HCT116 (cell line): ENCODE measurements around the gene WLS. TPM values are rescaled to one million over a fixed set of nuclear protein-coding genes. Genes with fewer than 3 reads are reported as not detected.

Source experiments
- ATAC-seq: fragments of 200-7000 bp; cut with Tn5 transposase; 2 replicates; pipeline ENCODE4 v1.9.1; 2020; ENCODE audit warnings: mild to moderate bottlenecking, moderate library complexity
- BruUV-seq: library from RNA; stranded (reverse); fragments of 400-500 nt; replicated peaks from 2 replicates; lab custom pipeline; 2021; lab: Mats Ljungman, UMichigan
- CTCF ChIA-PET: fragments of 300-600 bp; sonication (Branson Sonifier 250); formaldehyde crosslinking; loops from one replicate; lab custom pipeline; 2021; ENCODE audit warnings: antibody characterized with exemption; lab: Charles Lee
- POLR2A ChIA-PET: fragments of 300-600, 350-600 bp; sonication (Branson Sonifier 250); formaldehyde crosslinking; loops from one replicate; lab custom pipeline; 2021; ENCODE audit warnings: antibody characterized with exemption; lab: Charles Lee
- RAD21 ChIA-PET, 2 experiments: fragments of 300-600 bp; sonication (Branson Sonifier 250); formaldehyde crosslinking; loops; one replicate each; lab custom pipeline; 2023; ENCODE audit warnings: low total read pairs in 2 of 2; ENCODE audit not compliant: uncharacterized antibody in 2 of 2, unreplicated experiment in 2 of 2, low non-redundant PET in 1 of 2; lab: Charles Lee
- DNase-seq: peaks from one replicate; pipeline ENCODE4 v3.0.0-alpha.2; 2010; ENCODE audit warnings: low read depth, low spot score
- H2AFZ ChIP-seq: fragments of 200-600 bp; shearing (Covaris generic), sonication (generic); 2 replicates; pipeline ENCODE4 v1.6.1; 2017; ENCODE audit warnings: low read depth, mixed run types, mixed read lengths, antibody characterized with exemption, low read length; ENCODE audit not compliant: poor library complexity, severe bottlenecking
- H3K27ac ChIP-seq: 2 replicates; pipeline ENCODE4 v1.5.1; 2012; ENCODE audit warnings: low read depth, low read length
- H3K27me3 ChIP-seq: fragments of 200-600 bp; sonication (generic); 2 replicates; pipeline ENCODE4 v1.6.1; 2016; ENCODE audit warnings: mixed run types, low read length, mixed read lengths; ENCODE audit not compliant: insufficient read depth
- H3K36me3 ChIP-seq, 2 experiments: fragments of 200-500 bp in 1 of 2; fragments of 200-600 bp in 1 of 2; sonication (Bioruptor generic) in 1 of 2; sonication (generic) in 1 of 2; 2 replicates each; pipeline versions ENCODE4 v1.5.1 to v1.6.1; 2014 to 2016; ENCODE audit warnings: low read length in 2 of 2, inconsistent platforms in 1 of 2, mixed read lengths in 1 of 2, mixed run types in 1 of 2; ENCODE audit not compliant: insufficient read depth in 2 of 2, control insufficient read depth in 1 of 2
- H3K4me1 ChIP-seq, 2 experiments: fragments of 200-600 bp in 1 of 2; sonication (generic) in 1 of 2; 2 replicates each; pipeline versions ENCODE4 v1.5.1 to v1.6.1; 2012 to 2017; ENCODE audit warnings: low read length in 2 of 2, inconsistent platforms in 1 of 2, mild to moderate bottlenecking in 1 of 2, mixed read lengths in 1 of 2, mixed run types in 1 of 2, moderate library complexity in 1 of 2; ENCODE audit not compliant: insufficient read depth in 2 of 2, control insufficient read depth in 1 of 2
- H3K4me2 ChIP-seq: fragments of 200-600 bp; sonication (generic); 2 replicates; pipeline ENCODE4 v1.6.1; 2017; ENCODE audit warnings: mixed run types, low read length, mixed read lengths
- H3K4me3 ChIP-seq, 2 experiments: fragments of 200-600 bp in 1 of 2; sonication (generic) in 1 of 2; replicated peaks in 1 of 2; 2 replicates each; pipeline ENCODE4 v1.5.1; 2011 to 2016; ENCODE audit warnings: low read length in 2 of 2, control low read depth in 1 of 2, low read depth in 1 of 2, mild to moderate bottlenecking in 1 of 2, mixed read lengths in 1 of 2, mixed run types in 1 of 2
- H3K79me2 ChIP-seq: fragments of 200-600 bp; sonication (generic); 2 replicates; pipeline ENCODE4 v1.6.1; 2017; ENCODE audit warnings: mild to moderate bottlenecking, mixed run types, low read length, moderate library complexity, mixed read lengths; ENCODE audit not compliant: insufficient read depth
- H3K9ac ChIP-seq: fragments of 200-600 bp; sonication (generic); 2 replicates; pipeline ENCODE4 v1.6.1; 2016; ENCODE audit warnings: low read length, mixed read lengths
- H3K9me2 ChIP-seq: fragments of 200-600 bp; sonication (generic), shearing (Covaris generic); 2 replicates; pipeline ENCODE4 v1.6.1; 2017; ENCODE audit warnings: mixed run types, mild to moderate bottlenecking, moderate library complexity; ENCODE audit not compliant: insufficient read depth
- H3K9me3 ChIP-seq, 2 experiments: fragments of 200-500 bp in 1 of 2; fragments of 200-600 bp in 1 of 2; sonication (Bioruptor generic) in 1 of 2; sonication (generic) in 1 of 2; 2 replicates each; pipeline ENCODE4 v1.6.1; 2014 to 2017; ENCODE audit warnings: low read length in 2 of 2, mixed read lengths in 2 of 2, inconsistent platforms in 1 of 2, low read depth in 1 of 2, mild to moderate bottlenecking in 1 of 2, mixed run types in 1 of 2, moderate library complexity in 1 of 2; ENCODE audit not compliant: control insufficient read depth in 1 of 2, insufficient read depth in 1 of 2
- H4K20me1 ChIP-seq: fragments of 200-600 bp; sonication (generic), shearing (Covaris generic); 2 replicates; pipeline ENCODE4 v1.6.1; 2017; ENCODE audit warnings: mixed run types, mild to moderate bottlenecking, moderate library complexity; ENCODE audit not compliant: insufficient read depth
- ATF3 ChIP-seq: IDR thresholded peaks from 2 replicates; pipeline ENCODE4 v1.6.1; 2012
- CEBPB ChIP-seq: IDR thresholded peaks from 2 replicates; pipeline ENCODE4 v1.6.1; 2012; ENCODE audit warnings: low read depth
- CTCF ChIP-seq, 3 experiments: fragments of 200-600 bp in 1 of 3; sonication (generic) in 1 of 3; IDR thresholded peaks in 2 of 3; conservative IDR thresholded peaks in 1 of 3; 2 replicates each; pipeline ENCODE4 v1.5.1; 2012 to 2017; ENCODE audit warnings: low read depth in 2 of 3, low read length in 2 of 3, antibody characterized with exemption in 1 of 3, borderline replicate concordance in 1 of 3, control low read depth in 1 of 3, mild to moderate bottlenecking in 1 of 3, mixed read lengths in 1 of 3, mixed run types in 1 of 3, moderate library complexity in 1 of 3; ENCODE audit not compliant: insufficient read depth in 1 of 3
- EGR1 ChIP-seq: IDR thresholded peaks from 2 replicates; pipeline ENCODE4 v1.6.1; 2012; ENCODE audit warnings: low read depth
- EZH2phosphoT487 ChIP-seq: fragments of 200-600 bp; IDR thresholded peaks from 2 replicates; pipeline ENCODE4 v1.6.1; 2018; ENCODE audit warnings: antibody characterized with exemption, borderline replicate concordance
- FOSL1 ChIP-seq: IDR thresholded peaks from 2 replicates; pipeline ENCODE4 v1.6.1; 2012; ENCODE audit warnings: low read depth
- MAX ChIP-seq: IDR thresholded peaks from 2 replicates; pipeline ENCODE4 v1.6.1; 2012
- POLR2A ChIP-seq: IDR thresholded peaks from 2 replicates; pipeline ENCODE4 v1.7.0; 2011; ENCODE audit warnings: borderline replicate concordance; ENCODE audit not compliant: insufficient read depth, insufficient read length; ENCODE audit errors: extremely low read depth
- POLR2AphosphoS5 ChIP-seq: IDR thresholded peaks from 2 replicates; pipeline ENCODE4 v1.6.1; 2011; ENCODE audit warnings: mild to moderate bottlenecking, low read depth, low read length, moderate library complexity
- RAD21 ChIP-seq: IDR thresholded peaks from 2 replicates; pipeline ENCODE4 v1.6.1; 2012; ENCODE audit warnings: low read depth, mild to moderate bottlenecking
- SP1 ChIP-seq: IDR thresholded peaks from 2 replicates; pipeline ENCODE4 v1.6.1; 2012; ENCODE audit warnings: low read depth
- SRF ChIP-seq: IDR thresholded peaks from 2 replicates; pipeline ENCODE4 v1.6.1; 2012; ENCODE audit warnings: low read depth
- TCF7L2 ChIP-seq: IDR thresholded peaks from 2 replicates; pipeline ENCODE4 v1.7.0; 2011; ENCODE audit warnings: borderline replicate concordance, inconsistent platforms; ENCODE audit not compliant: insufficient read depth, insufficient read length; ENCODE audit errors: extremely low read depth
- YY1 ChIP-seq: IDR thresholded peaks from 2 replicates; pipeline ENCODE4 v1.6.1; 2011; ENCODE audit warnings: low read length, low read depth, moderate library complexity, mild to moderate bottlenecking; ENCODE audit not compliant: insufficient replicate concordance; ENCODE audit errors: extremely low read depth
- ZFX ChIP-seq: fragments of 450-650 bp; IDR thresholded peaks from 2 replicates; pipeline ENCODE4 v1.6.1; 2017
- intact Hi-C: fragments of 100-400 bp; cut with micrococcal nuclease; formaldehyde crosslinking; loops from 2 replicates; pipeline ENCODE4 v1.10.0; 2022
- total RNA-seq: library from RNA; stranded (reverse); gene quantifications from one replicate; pipeline ENCODE4 v1.2.1, GENCODE V29; 2021; ENCODE audit not compliant: unreplicated experiment

The WLS gene
- total RNA-seq, 1 experiment from 2014 or later, result 38.0 TPM

DNA sequence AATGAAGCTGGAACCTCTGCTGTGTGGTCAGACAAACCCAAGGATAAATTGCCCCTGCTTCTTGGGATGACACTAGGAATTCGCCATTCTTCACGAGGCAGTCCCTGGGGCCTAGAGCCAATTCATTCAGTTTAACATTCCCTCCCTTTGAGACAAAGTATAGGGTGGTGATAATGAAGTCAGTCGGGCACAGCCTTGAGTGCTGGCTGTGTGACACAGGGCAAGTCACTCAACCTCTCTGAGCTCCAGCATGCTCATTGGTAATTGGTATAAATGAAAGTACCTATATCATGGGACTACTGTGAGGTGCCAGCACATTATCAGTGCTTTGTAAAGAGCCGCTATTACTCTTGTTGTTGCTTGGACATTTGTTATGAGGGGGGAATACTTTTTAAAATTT is 117.0 kb downstream of the WLS start:
- CTCF ChIA-PET, result interaction anchor here (0.9 to 7.4 kb wide), 6 partner anchors 229 to 355 kb away, joined by 3 to 144 read pairs (median 4); no protein-coding TSS in a partner anchor
- H3K9me3 ChIP-seq, result no peaks in the 10 kb centered on the region

GRCh38 chr1:68113966-68114365 is 118.4 kb downstream of the WLS start:
- Histone ChIP-seq H4K20me1 (no peaks in the 10 kb centered on the region), H3K9ac (no peak overlapping the region), H3K4me3 (no peak overlapping the region), H3K9me2 (0 out of 2 replicates have a peak, but pooled peaks cover 4% of the 10 kb centered on the region), H3K4me2 (no peak overlapping the region), H3K9me3 (no peaks in the 10 kb centered on the region), H2AFZ (no peak overlapping the region), H3K79me2 (no peaks in the 10 kb centered on the region), H3K4me1 (peaks cover 0 to 31% of the 10 kb centered on the region in 2 experiments; a peak in 2 of 4 replicates), H3K27ac (no peak overlapping the region), H3K36me3 (no peaks in the 10 kb centered on the region), H3K27me3 (no peaks in the 10 kb centered on the region)
- POLR2A ChIA-PET, result no interaction called here
- CTCF ChIA-PET, result interaction anchor here (1.1 to 2.0 kb wide), 2 partner anchors 263 to 582 kb away, joined by 3 to 8 read pairs; no protein-coding TSS in a partner anchor
- no TSS peak for BruUV-seq
- no peak for DNase-seq
- RAD21 ChIA-PET, result no interaction called here
- no peak for ATAC-seq
- intact Hi-C loops, result loop anchor here (5.0 kb wide), 2 partner anchors 347 to 582 kb away; no protein-coding TSS in a partner anchor
- no peak for TF ChIP-seq SRF
- no peak for TF ChIP-seq CTCF (IDR thresholded peaks at IDR 0.05 in 2 of 3, conservative IDR thresholded peaks at IDR 0.05 in 1 of 3; ENCODE audit: borderline replicate concordance in 1 of 3, insufficient read depth in 1 of 3, low read depth in 2 of 3, low read length in 2 of 3)
- no peak for TF ChIP-seq YY1
- no peak for TF ChIP-seq EGR1
- TF ChIP-seq ATF3, result no peak
- TF ChIP-seq TCF7L2, result no peak

More for the DNA sequence above, 117.0 kb downstream of the WLS start:
- Histone ChIP-seq H2AFZ (no peak overlapping the region), H3K4me1 (peaks cover 0 to 32% of the 10 kb centered on the region in 2 experiments; a peak in 2 of 4 replicates), H3K4me3 (no peak overlapping the region), H4K20me1 (no peaks in the 10 kb centered on the region), H3K27ac (no peak overlapping the region), H3K9ac (no peak overlapping the region), H3K9me2 (no peaks in the 10 kb centered on the region), H3K36me3 (no peaks in the 10 kb centered on the region), H3K79me2 (no peaks in the 10 kb centered on the region), H3K27me3 (no peaks in the 10 kb centered on the region), H3K4me2 (no peak overlapping the region)
- DNase-seq, result no peak
- POLR2A ChIA-PET, result no interaction called here
- TF ChIP-seq FOSL1, result no peak
- no peak for TF ChIP-seq SP1
- TF ChIP-seq TCF7L2, result no peak
- no peak for TF ChIP-seq POLR2AphosphoS5
- TF ChIP-seq CEBPB, result no peak
- TF ChIP-seq YY1, result no peak
- no peak for TF ChIP-seq MAX
- TF ChIP-seq ATF3, result no peak
- no peak for TF ChIP-seq EZH2phosphoT487
- TF ChIP-seq ZFX, result no peak
- TF ChIP-seq RAD21, result no peak
- TF ChIP-seq POLR2A, result no peak
- intact Hi-C loops, result no loop called here
- no TSS peak for BruUV-seq
- no peak for ATAC-seq
- RAD21 ChIA-PET, result interaction anchor here in 1 of 2 experiments (2.8 kb wide), 1 partner anchor 227 kb away, joined by 12 read pairs; no protein-coding TSS in a partner anchor
